ENCODE data around the gene AK5. TPM values are rescaled to one million over a fixed set of nuclear protein-coding genes. Genes with fewer than 3 reads are reported as not detected.

Gene AK5
- total and polyA plus RNA-seq, 7 donors, result 0.14 to 0.49 (median 0.30) TPM; not detected in 2

- H3K9me3 ChIP-seq, result no peaks in the 10 kb centered on the region
- H3K36me3 ChIP-seq (ENCODE audit: insufficient read depth in 1 of 2, low read depth in 1 of 2), result no peaks in the 10 kb centered on the region
- TF ChIP-seq, protein P1, sequence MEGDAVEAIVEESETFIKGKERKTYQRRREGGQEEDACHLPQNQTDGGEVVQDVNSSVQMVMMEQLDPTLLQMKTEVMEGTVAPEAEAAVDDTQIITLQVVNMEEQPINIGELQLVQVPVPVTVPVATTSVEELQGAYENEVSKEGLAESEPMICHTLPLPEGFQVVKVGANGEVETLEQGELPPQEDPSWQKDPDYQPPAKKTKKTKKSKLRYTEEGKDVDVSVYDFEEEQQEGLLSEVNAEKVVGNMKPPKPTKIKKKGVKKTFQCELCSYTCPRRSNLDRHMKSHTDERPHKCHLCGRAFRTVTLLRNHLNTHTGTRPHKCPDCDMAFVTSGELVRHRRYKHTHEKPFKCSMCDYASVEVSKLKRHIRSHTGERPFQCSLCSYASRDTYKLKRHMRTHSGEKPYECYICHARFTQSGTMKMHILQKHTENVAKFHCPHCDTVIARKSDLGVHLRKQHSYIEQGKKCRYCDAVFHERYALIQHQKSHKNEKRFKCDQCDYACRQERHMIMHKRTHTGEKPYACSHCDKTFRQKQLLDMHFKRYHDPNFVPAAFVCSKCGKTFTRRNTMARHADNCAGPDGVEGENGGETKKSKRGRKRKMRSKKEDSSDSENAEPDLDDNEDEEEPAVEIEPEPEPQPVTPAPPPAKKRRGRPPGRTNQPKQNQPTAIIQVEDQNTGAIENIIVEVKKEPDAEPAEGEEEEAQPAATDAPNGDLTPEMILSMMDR (IDR thresholded peaks at IDR 0.05), result no peak
- intact Hi-C loops (cut with DNase I), result no loop called here
- DNase-seq, result no peak
- ATAC-seq, result no peak
- H3K4me3 ChIP-seq, result no peak overlapping the region
- 97% methylated on average over 3 of the region's 3 CpGs for WGBS, 3 donors
- no peaks in the 10 kb centered on the region for H3K27me3 ChIP-seq (ENCODE audit: insufficient read depth in 3 of 3, low read length in 2 of 3)
- H3K27ac ChIP-seq, result no peak overlapping the region
- H3K4me1 ChIP-seq, result no peaks in the 10 kb centered on the region
Measured at GRCh38 chr1:77433934-77434333, 152.1 kb downstream of the AK5 start.

DNA sequence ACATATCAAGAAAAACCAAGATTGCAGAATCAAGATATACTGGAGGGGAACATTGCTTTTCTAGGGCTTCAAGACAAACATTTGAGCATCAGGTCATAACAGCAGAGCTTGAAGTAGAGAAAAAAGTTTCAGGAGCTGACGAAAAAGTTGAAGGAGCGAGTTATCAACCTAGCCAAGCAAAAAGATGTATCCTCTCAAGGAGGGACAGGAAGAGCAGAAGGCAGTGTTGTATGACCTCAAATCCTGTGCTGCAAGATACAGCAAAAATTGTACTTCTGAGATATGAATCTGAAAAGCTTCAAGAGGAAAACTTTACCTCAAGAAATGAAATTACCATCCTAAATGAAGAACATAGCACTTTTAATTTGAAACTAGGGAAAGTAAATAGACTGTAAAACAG, 153.1 kb downstream of the AK5 start:
- DNase-seq (no peak), ATAC-seq (no peak)
- intact Hi-C loops (cut with DNase I), result no loop called here
- Histone ChIP-seq H3K9me3 (no peaks in the 10 kb centered on the region), H3K4me1 (no peaks in the 10 kb centered on the region), H3K27me3 (ENCODE audit: insufficient read depth in 3 of 3, low read length in 2 of 3) (no peaks in the 10 kb centered on the region), H3K4me3 (no peak overlapping the region), H3K36me3 (ENCODE audit: insufficient read depth in 1 of 2, low read depth in 1 of 2) (no peaks in the 10 kb centered on the region), H3K27ac (no peak overlapping the region)
- TF ChIP-seq, protein P1 (IDR thresholded peaks at IDR 0.05), result no peak
- WGBS, 3 donors, result 75 to 84% (median 79%) methylated on average over 2 of the region's 2 CpGs

- intact Hi-C loops (cut with DNase I), result no loop called here
- DNase-seq (no peak), ATAC-seq (no peak)
- no peaks in the 10 kb centered on the region for H3K4me1 ChIP-seq
- TF ChIP-seq, protein P1 (IDR thresholded peaks at IDR 0.05), result no peak
- H3K36me3 ChIP-seq (ENCODE audit: insufficient read depth in 1 of 2, low read depth in 1 of 2), result no peaks in the 10 kb centered on the region
- no peak overlapping the region for H3K4me3 ChIP-seq
- no peak overlapping the region for H3K27ac ChIP-seq
- 12 to 17% (median 13%) methylated on average over 4 of the region's 4 CpGs for WGBS, 3 donors
- H3K27me3 ChIP-seq (ENCODE audit: insufficient read depth in 3 of 3, low read length in 2 of 3), result no peaks in the 10 kb centered on the region
- peaks cover 4% of the 10 kb centered on the region for H3K9me3 ChIP-seq
Measured at GRCh38 chr1:77438236-77438913, 156.6 kb downstream of the AK5 start.

- Histone ChIP-seq H3K9me3 (no peaks in the 10 kb centered on the region), H3K4me1 (no peaks in the 10 kb centered on the region), H3K27me3 (ENCODE audit: insufficient read depth in 3 of 3, low read length in 2 of 3) (no peaks in the 10 kb centered on the region), H3K27ac (no peak overlapping the region), H3K36me3 (ENCODE audit: insufficient read depth in 1 of 2, low read depth in 1 of 2) (no peaks in the 10 kb centered on the region), H3K4me3 (no peak overlapping the region)
- 61 to 69% (median 65%) methylated on average over 4 of the region's 4 CpGs for WGBS, 3 donors
- ATAC-seq, result no peak
- no peak for DNase-seq
- intact Hi-C loops (cut with DNase I), result no loop called here
- TF ChIP-seq, protein P1 (IDR thresholded peaks at IDR 0.05), result no peak
Measured at GRCh38 chr1:77446841-77447555, 165.2 kb downstream of the AK5 start.
